ENCODE measurements around the gene ALG5.

GRCh38 chr13:36973009-36973408 is 26.1 kb downstream of the ALG5 start:
- TF ChIP-seq CTCF (IDR thresholded peaks at IDR 0.05 in 4 of 5, conservative IDR thresholded peaks at IDR 0.05 in 1 of 5) (no peak), POLR2A (IDR thresholded peaks at IDR 0.05) (no peak)

Data from gastrocnemius medialis (tissue), 4 donors.